Fibroblast of lung (primary cell): ENCODE data around the gene TMPO.
A peak's percentile ranks its signal among the peaks of the same experiment; 100 is the strongest.

Experiments used
- CTCF ChIP-seq, 2 donors: IDR thresholded peaks in 1 of 2; conservative IDR thresholded peaks in 1 of 2; 1 replicate in 1 of 2; 2 replicates in 1 of 2; pipeline ENCODE4 v1.5.1; 2011 to 2012; ENCODE audit warnings: low read length in 2 of 2, control low read depth in 1 of 2, inconsistent platforms in 1 of 2, low read depth in 1 of 2, mild to moderate bottlenecking in 1 of 2
- EZH2 ChIP-seq: IDR thresholded peaks from 2 replicates; pipeline ENCODE4 v1.5.1; 2012; ENCODE audit warnings: low read length, control low read depth, mild to moderate bottlenecking; ENCODE audit errors: missing control alignments

GRCh38 chr12:98532687-98533304, 17.4 kb downstream of the TMPO start:
- TF ChIP-seq CTCF (conservative IDR thresholded peaks at IDR 0.05 in 1 of 2, IDR thresholded peaks at IDR 0.05 in 1 of 2; ENCODE audit: low read depth in 1 of 2, low read length in 2 of 2): peak; percentile 56 to 60
- no peak for TF ChIP-seq EZH2
